ENCODE data around the gene PILRA.
"Not testable (repeated sequence)": the region's sequence is repeated elsewhere in the genome, so short reads cannot be mapped to it uniquely, and the experiment has no call there.

- TF ChIP-seq POLR2A, CTCF, EP300 (IDR thresholded peaks at IDR 0.05): not testable (repeated sequence)
Observed at GRCh38 chr7:100365998-100366367, 7.3 kb upstream of the PILRA start.
